H1 (cell line): ENCODE data around the gene MIA2. TPM values are rescaled to one million over a fixed set of nuclear protein-coding genes. Genes with fewer than 3 reads are reported as not detected.

ENCODE experiments used
- ASH2L ChIP-seq: fragments of 200-600, 300-600 bp; sonication (generic); IDR thresholded peaks from one replicate; pipeline ENCODE4 v1.7.1; 2017; ENCODE audit warnings: low read length
- CEBPB ChIP-seq: IDR thresholded peaks from 2 replicates; pipeline ENCODE4 v1.6.1; 2012; ENCODE audit warnings: low read depth, low read length
- CHD2 ChIP-seq: IDR thresholded peaks from 2 replicates; pipeline ENCODE4 v1.6.1; 2012; ENCODE audit warnings: low read length, improper control_type of control experiment
- CREB1 ChIP-seq: IDR thresholded peaks from 2 replicates; pipeline ENCODE4 v1.6.1; 2012; ENCODE audit warnings: inconsistent platforms
- E2F6 ChIP-seq: IDR thresholded peaks from 2 replicates; pipeline ENCODE4 v1.6.1; 2012; ENCODE audit warnings: inconsistent platforms
- EZH2 ChIP-seq: fragments of 200-600 bp; sonication (generic); IDR thresholded peaks from 2 replicates; pipeline ENCODE4 v1.7.1; 2012; ENCODE audit warnings: low read depth, mild to moderate bottlenecking, moderate library complexity, low read length, inconsistent platforms; ENCODE audit not compliant: severe bottlenecking
- GABPA ChIP-seq: IDR thresholded peaks from 2 replicates; pipeline ENCODE4 v1.6.1; 2011; ENCODE audit warnings: mild to moderate bottlenecking, low read length, moderate library complexity, borderline replicate concordance; ENCODE audit not compliant: insufficient read depth
- JUN ChIP-seq: IDR thresholded peaks from 2 replicates; pipeline ENCODE4 v1.6.1; 2011; ENCODE audit warnings: low read depth, mild to moderate bottlenecking, improper control_type of control experiment, low read length
- KDM1A ChIP-seq: fragments of 200-600, 300-600 bp; sonication (generic); IDR thresholded peaks from 2 replicates; pipeline ENCODE4 v1.7.1; 2016; ENCODE audit warnings: mild to moderate bottlenecking, low read length, borderline replicate concordance
- MAX ChIP-seq: IDR thresholded peaks from 2 replicates; pipeline ENCODE4 v1.6.1; 2012; ENCODE audit warnings: inconsistent platforms
- POLR2A ChIP-seq, 2 experiments: IDR thresholded peaks; 1 replicate in 1 of 2; 2 replicates in 1 of 2; pipeline ENCODE4 v1.6.1; 2011; ENCODE audit warnings: low read depth in 2 of 2, low read length in 2 of 2, mild to moderate bottlenecking in 2 of 2; ENCODE audit errors: control extremely low read depth in 1 of 2
- POU5F1 ChIP-seq: IDR thresholded peaks from 2 replicates; pipeline ENCODE4 v1.6.1; 2011; ENCODE audit warnings: low read depth, mild to moderate bottlenecking, low read length, moderate library complexity
- RNF2 ChIP-seq: fragments of 200-900, 300-1000 bp; sonication (generic); IDR thresholded peaks from 2 replicates; pipeline ENCODE4 v1.7.1; 2016; ENCODE audit warnings: borderline replicate concordance, low read depth, mild to moderate bottlenecking, antibody characterized with exemption, low read length; ENCODE audit not compliant: poor library complexity, severe bottlenecking; ENCODE audit errors: missing control alignments
- RXRA ChIP-seq: IDR thresholded peaks from 2 replicates; pipeline ENCODE4 v1.6.1; 2011; ENCODE audit warnings: low read depth, mild to moderate bottlenecking, low read length, moderate library complexity; ENCODE audit not compliant: insufficient read depth
- SIRT6 ChIP-seq: IDR thresholded peaks from one replicate; pipeline ENCODE4 v1.7.1; 2012; ENCODE audit warnings: low read length, inconsistent platforms
- SIX5 ChIP-seq: IDR thresholded peaks from 2 replicates; pipeline ENCODE4 v1.6.1; 2011; ENCODE audit warnings: mild to moderate bottlenecking, low read depth, low read length
- SP2 ChIP-seq: IDR thresholded peaks from 2 replicates; pipeline ENCODE4 v1.6.1; 2012; ENCODE audit warnings: mild to moderate bottlenecking, low read length, inconsistent platforms
- SP4 ChIP-seq: IDR thresholded peaks from 2 replicates; pipeline ENCODE4 v1.6.1; 2012; ENCODE audit warnings: low read length, inconsistent platforms
- polyA plus RNA-seq, 7 experiments: library from polyadenylated mRNA; depleted of rRNA in 3 of 7; stranded (reverse) in 5 of 7; unstranded in 2 of 7; fragments of >200 nt in 5 of 7; fragments of 200-250 nt in 2 of 7; gene quantifications; 1 replicate in 5 of 7; 2 replicates in 1 of 7; 4 replicates in 1 of 7; pipeline versions ENCODE4 v1.2.1 to v1.2.3, GENCODE V29; 2011 to 2013; ENCODE audit warnings: missing spikeins in 2 of 7, mixed read lengths in 2 of 7
- total RNA-seq: library from RNA; stranded (reverse); fragmentation: NEBNext Ultra II Directional; extraction: Animal tissue kit (Norgen Biotek cat#: 25700); gene quantifications from 2 replicates; pipeline ENCODE4 v1.2.1, GENCODE V29; 2021
- TF ChIP-seq, protein P1 (sequence below), 3 experiments: IDR thresholded peaks; 1 replicate in 2 of 3; 2 replicates in 1 of 3; pipeline versions ENCODE4 v1.5.1 to v1.6.1; 2011; ENCODE audit warnings: low read length in 3 of 3, mild to moderate bottlenecking in 3 of 3, inconsistent platforms in 2 of 3, low read depth in 1 of 3, moderate library complexity in 1 of 3; ENCODE audit not compliant: insufficient read depth in 1 of 3; ENCODE audit errors: control extremely low read depth in 1 of 3

Gene MIA2
- total and polyA plus RNA-seq, 2 of the 8 experiments (the other 6 are each of a cell fraction or from before 2014, with no cell fraction given) = 10.1 to 15.0 TPM

GRCh38 chr14:39266871-39267607 lies 33.3 kb downstream of the MIA2 start (continued):
- TF ChIP-seq CHD2 (peak; percentile 36; the same call in 1 of the 2 replicates), RNF2 (no peak), POU5F1 (no peak), MAX (peak; percentile 8; the same call in 1 of the 2 replicates), JUN (no peak), CEBPB (no peak), SIRT6 (no peak), CREB1 (0 out of 2 replicates have a peak, but pooled peaks have one; percentile 6), ASH2L (peak; percentile 77), KDM1A (no peak), E2F6 (no peak; the same call in 1 of the 2 replicates), SP2 (no peak), RXRA (no peak), SIX5 (0 out of 2 replicates have a peak, but pooled peaks have one; percentile 12), POLR2A (IDR thresholded peaks at IDR 0.05; ENCODE audit: control extremely low read depth in 1 of 2, low read depth in 2 of 2, low read length in 2 of 2) (peak in 1 of 2 experiments; percentile 68; a peak in 2 of 3 replicates), EZH2 (no peak), GABPA (no peak), SP4 (0 out of 2 replicates have a peak, but pooled peaks have one; percentile 41)
- TF ChIP-seq, protein P1, sequence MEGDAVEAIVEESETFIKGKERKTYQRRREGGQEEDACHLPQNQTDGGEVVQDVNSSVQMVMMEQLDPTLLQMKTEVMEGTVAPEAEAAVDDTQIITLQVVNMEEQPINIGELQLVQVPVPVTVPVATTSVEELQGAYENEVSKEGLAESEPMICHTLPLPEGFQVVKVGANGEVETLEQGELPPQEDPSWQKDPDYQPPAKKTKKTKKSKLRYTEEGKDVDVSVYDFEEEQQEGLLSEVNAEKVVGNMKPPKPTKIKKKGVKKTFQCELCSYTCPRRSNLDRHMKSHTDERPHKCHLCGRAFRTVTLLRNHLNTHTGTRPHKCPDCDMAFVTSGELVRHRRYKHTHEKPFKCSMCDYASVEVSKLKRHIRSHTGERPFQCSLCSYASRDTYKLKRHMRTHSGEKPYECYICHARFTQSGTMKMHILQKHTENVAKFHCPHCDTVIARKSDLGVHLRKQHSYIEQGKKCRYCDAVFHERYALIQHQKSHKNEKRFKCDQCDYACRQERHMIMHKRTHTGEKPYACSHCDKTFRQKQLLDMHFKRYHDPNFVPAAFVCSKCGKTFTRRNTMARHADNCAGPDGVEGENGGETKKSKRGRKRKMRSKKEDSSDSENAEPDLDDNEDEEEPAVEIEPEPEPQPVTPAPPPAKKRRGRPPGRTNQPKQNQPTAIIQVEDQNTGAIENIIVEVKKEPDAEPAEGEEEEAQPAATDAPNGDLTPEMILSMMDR (IDR thresholded peaks at IDR 0.05; ENCODE audit: control extremely low read depth in 1 of 3, insufficient read depth in 1 of 3, low read depth in 1 of 3, low read length in 3 of 3) = no peak
